ENCODE results near the gene CD84. TPM values are rescaled to one million over a fixed set of nuclear protein-coding genes. Genes with fewer than 3 reads are reported as not detected.

CD84 gene
- total and polyA plus RNA-seq, 2 donors (not counting 1 experiment from before 2014, with no cell fraction given) = 19.8 to 63.9 TPM

GRCh38 chr1:160541622-160542302, 37.5 kb downstream of the CD84 start:
- Mint-ChIP-seq H3K4me3 (no peak overlapping the region), H3K27me3 (no peaks in the 10 kb centered on the region), H3K9me3 (ENCODE audit: insufficient read depth) (no peaks in the 10 kb centered on the region), H3K4me1 (peaks cover 57% of the 10 kb centered on the region), H3K27ac (peak overlapping the region; percentile 93)
- no peaks in the 10 kb centered on the region for H3K27me3 ChIP-seq (replicated peaks in 1 of 4; ENCODE audit: control extremely low read depth in 1 of 4, control insufficient read depth in 3 of 4, insufficient read depth in 4 of 4, low read length in 3 of 4)
- peaks cover 56 to 57% of the 10 kb centered on the region in 2 donors for H3K4me1 ChIP-seq (ENCODE audit: control insufficient read depth in 2 of 2, insufficient read depth in 2 of 2, low read length in 2 of 2)
- H3K4me2 ChIP-seq (replicated peaks; ENCODE audit: low read depth, low read length, poor library complexity, severe bottlenecking) = no peak overlapping the region
- TF ChIP-seq EZH2 (IDR thresholded peaks at IDR 0.05; ENCODE audit: borderline replicate concordance, insufficient read depth, low read depth, low read length, poor library complexity, severe bottlenecking) = no peak
- TF ChIP-seq CTCF (IDR thresholded peaks at IDR 0.05) = no peak
- no peak for DNase-seq
- peak overlapping the region; percentile 72 to 90 for H3K27ac ChIP-seq (ENCODE audit: low read length in 2 of 2)
- peaks cover 0 to 3% (median 0%) of the 10 kb centered on the region in 3 donors for H3K9me3 ChIP-seq (ENCODE audit: control extremely low read depth in 1 of 3, control insufficient read depth in 2 of 3, insufficient read depth in 1 of 3, low read length in 2 of 3)
- H3K36me3 ChIP-seq (replicated peaks in 1 of 2; ENCODE audit: control extremely low read depth in 1 of 2, control insufficient read depth in 1 of 2, extremely low read depth in 1 of 2, insufficient read depth in 2 of 2, low read length in 1 of 2) = peaks cover 0 to 2% of the 10 kb centered on the region in 2 experiments
- H3K79me2 ChIP-seq (ENCODE audit: control insufficient read depth, insufficient read depth, low read length) = peaks cover 42% of the 10 kb centered on the region
- H2AFZ ChIP-seq (ENCODE audit: insufficient read depth, low read depth, low read length, poor library complexity, severe bottlenecking) = no peak overlapping the region
- POLR2A ChIA-PET = interaction anchor here (0.5 to 2.1 kb wide), 3 partner anchors 12 to 90 kb away, joined by 3 to 4 read pairs (median 3); no protein-coding TSS in a partner anchor
- ATAC-seq (ENCODE audit: low read depth) = no peak
- CTCF ChIA-PET = interaction anchor here (0.8 to 18.3 kb wide), 11 partner anchors 8 to 449 kb away, joined by 3 to 159 read pairs (median 5); no protein-coding TSS in a partner anchor
- no peak overlapping the region for H3K9ac ChIP-seq (ENCODE audit: low read length)
- no peaks in the 10 kb centered on the region for H4K20me1 ChIP-seq (ENCODE audit: control insufficient read depth, insufficient read depth, low read length, poor library complexity, severe bottlenecking)
- intact Hi-C loops (cut with micrococcal nuclease) = loop anchor here (2.0 to 5.0 kb wide), 2 partner anchors 54 to 113 kb away; no protein-coding TSS in a partner anchor
- H3K4me3 ChIP-seq (ENCODE audit: control extremely low read depth in 1 of 5, extremely low read depth in 1 of 5, insufficient read depth in 1 of 5, low read depth in 2 of 5, low read length in 4 of 5) = no peak overlapping the region
- 92% methylated on average over 1 of the region's 1 CpG for WGBS (ENCODE audit: insufficient coverage)

GRCh38 chr1:160540859-160541233, 38.5 kb downstream of the CD84 start:
- H3K27me3 ChIP-seq (replicated peaks in 1 of 4; ENCODE audit: control extremely low read depth in 1 of 4, control insufficient read depth in 3 of 4, insufficient read depth in 4 of 4, low read length in 3 of 4) = no peaks in the 10 kb centered on the region
- DNase-seq = no peak
- CTCF ChIA-PET = interaction anchor here (0.8 to 18.3 kb wide), 18 partner anchors 8 to 450 kb away, joined by 3 to 159 read pairs (median 4); partner anchors contain the start of gene SLAMF6
- H3K4me1 ChIP-seq (ENCODE audit: control insufficient read depth in 2 of 2, insufficient read depth in 2 of 2, low read length in 2 of 2) = peaks cover 47 to 48% of the 10 kb centered on the region in 2 donors
- H3K36me3 ChIP-seq (replicated peaks in 1 of 2; ENCODE audit: control extremely low read depth in 1 of 2, control insufficient read depth in 1 of 2, extremely low read depth in 1 of 2, insufficient read depth in 2 of 2, low read length in 1 of 2) = no peaks in the 10 kb centered on the region
- peaks cover 46% of the 10 kb centered on the region for H3K79me2 ChIP-seq (ENCODE audit: control insufficient read depth, insufficient read depth, low read length)
- peak overlapping the region; percentile 72 for H2AFZ ChIP-seq (ENCODE audit: insufficient read depth, low read depth, low read length, poor library complexity, severe bottlenecking)
- POLR2A ChIA-PET = interaction anchor here (1.0 to 2.1 kb wide), 6 partner anchors 9 to 89 kb away, joined by 3 to 4 read pairs (median 4); partner anchors contain the start of gene SLAMF6
- peak overlapping the region; percentile 63 for H3K4me2 ChIP-seq (replicated peaks; ENCODE audit: low read depth, low read length, poor library complexity, severe bottlenecking)
- intact Hi-C loops (cut with micrococcal nuclease) = loop anchor here (1.0 to 5.0 kb wide), 4 partner anchors 8 to 112 kb away; partner anchors contain the start of gene SLAMF6
- ATAC-seq (ENCODE audit: low read depth) = no peak
- H3K9ac ChIP-seq (ENCODE audit: low read length) = peak overlapping the region; percentile 45
- H3K27me3 Mint-ChIP-seq = no peaks in the 10 kb centered on the region
- no peaks in the 10 kb centered on the region for H4K20me1 ChIP-seq (ENCODE audit: control insufficient read depth, insufficient read depth, low read length, poor library complexity, severe bottlenecking)
- TF ChIP-seq EZH2 (IDR thresholded peaks at IDR 0.05; ENCODE audit: borderline replicate concordance, insufficient read depth, low read depth, low read length, poor library complexity, severe bottlenecking) (no peak), CTCF (IDR thresholded peaks at IDR 0.05) (no peak)
- H3K9me3 Mint-ChIP-seq (ENCODE audit: insufficient read depth) = peaks cover 3% of the 10 kb centered on the region
- H3K4me1 Mint-ChIP-seq = peaks cover 50% of the 10 kb centered on the region
- peak overlapping the region; percentile 72 to 90 for H3K27ac ChIP-seq (ENCODE audit: low read length in 2 of 2)
- H3K27ac Mint-ChIP-seq = peak overlapping the region; percentile 93
- peaks cover 0 to 6% (median 2%) of the 10 kb centered on the region in 3 donors for H3K9me3 ChIP-seq (ENCODE audit: control extremely low read depth in 1 of 3, control insufficient read depth in 2 of 3, insufficient read depth in 1 of 3, low read length in 2 of 3)
- peak overlapping the region; percentile 63 for H3K4me3 Mint-ChIP-seq
- H3K4me3 ChIP-seq (ENCODE audit: control extremely low read depth in 1 of 5, extremely low read depth in 1 of 5, insufficient read depth in 1 of 5, low read depth in 2 of 5, low read length in 4 of 5) = peak overlapping the region in 1 of 5 experiments; percentile 19
